ENCODE data around the gene KLF17.

GRCh38 chr1:44151808-44152207 is 33.2 kb downstream of the KLF17 start:
- TF ChIP-seq CTCF (IDR thresholded peaks at IDR 0.05; ENCODE audit: low read depth, low read length) = no peak
- no peak for TF ChIP-seq EZH2phosphoT487 (IDR thresholded peaks at IDR 0.05; ENCODE audit: low read depth)
